Measurements from ENCODE around the gene SMIM24. TPM values are rescaled to one million over a fixed set of nuclear protein-coding genes. Genes with fewer than 3 reads are reported as not detected.
"Not testable (repeated sequence)": the region's sequence is repeated elsewhere in the genome, so short reads cannot be mapped to it uniquely, and the experiment has no call there.

Gene SMIM24
- total RNA-seq, 2 experiments from 2014 or later = 2.2 to 2.5 TPM

- Mint-ChIP-seq H3K27ac (no peak overlapping the region), H3K36me3 (peaks cover 2% of the 10 kb centered on the region), H3K4me3 (no peak overlapping the region), H3K27me3 (no peaks in the 10 kb centered on the region), H3K9me3 (no peaks in the 10 kb centered on the region), H3K4me1 (no peaks in the 10 kb centered on the region)
- DNase-seq = no peak
These were observed 20.3 kb downstream of the SMIM24 start for GRCh38 chr19:3459965-3460582.

- H3K27ac Mint-ChIP-seq = no peak overlapping the region
- H3K36me3 Mint-ChIP-seq = peaks cover 4% of the 10 kb centered on the region
- H3K9me3 Mint-ChIP-seq = no peaks in the 10 kb centered on the region
- H3K4me3 Mint-ChIP-seq = no peak overlapping the region
- no peak for DNase-seq
- no peaks in the 10 kb centered on the region for H3K4me1 Mint-ChIP-seq
- H3K27me3 Mint-ChIP-seq = no peaks in the 10 kb centered on the region
These were observed 21.0 kb downstream of the SMIM24 start for GRCh38 chr19:3459089-3459881.

- no peak for DNase-seq
- Mint-ChIP-seq H3K27me3 (no peaks in the 10 kb centered on the region), H3K27ac (no peak overlapping the region), H3K36me3 (peaks cover 4% of the 10 kb centered on the region), H3K4me3 (no peak overlapping the region), H3K4me1 (no peaks in the 10 kb centered on the region), H3K9me3 (no peaks in the 10 kb centered on the region)
These were observed 21.9 kb downstream of the SMIM24 start for GRCh38 chr19:3458229-3459088.

- H3K36me3 Mint-ChIP-seq = peaks cover 2% of the 10 kb centered on the region
- no peak overlapping the region for H3K4me3 Mint-ChIP-seq
- no peaks in the 10 kb centered on the region for H3K4me1 Mint-ChIP-seq
- no peak for DNase-seq
- no peak overlapping the region for H3K27ac Mint-ChIP-seq
- no peaks in the 10 kb centered on the region for H3K27me3 Mint-ChIP-seq
- H3K9me3 Mint-ChIP-seq = no peaks in the 10 kb centered on the region
These were observed 22.6 kb downstream of the SMIM24 start for GRCh38 chr19:3457528-3458228.

- no peaks in the 10 kb centered on the region for H3K9me3 Mint-ChIP-seq
- H3K27ac Mint-ChIP-seq = no peak overlapping the region
- H3K27me3 Mint-ChIP-seq = no peaks in the 10 kb centered on the region
- H3K36me3 Mint-ChIP-seq = peaks cover 1% of the 10 kb centered on the region
- no peaks in the 10 kb centered on the region for H3K4me1 Mint-ChIP-seq
- no peak overlapping the region for H3K4me3 Mint-ChIP-seq
- DNase-seq = no peak
These were observed 23.3 kb downstream of the SMIM24 start for GRCh38 chr19:3456925-3457527.

- H3K4me1 Mint-ChIP-seq = no peaks in the 10 kb centered on the region
These were observed 24.2 kb downstream of the SMIM24 start for GRCh38 chr19:3455960-3456601.

GRCh38 chr19:3455393-3455955 lies 24.9 kb downstream of the SMIM24 start:
- Mint-ChIP-seq H3K27me3 (no peaks in the 10 kb centered on the region), H3K4me3 (no peak overlapping the region), H3K9me3 (no peaks in the 10 kb centered on the region), H3K36me3 (peaks cover 3% of the 10 kb centered on the region), H3K27ac (no peak overlapping the region), H3K4me1 (no peaks in the 10 kb centered on the region)
- no peak for DNase-seq

More at GRCh38 chr19:3455960-3456601, 24.2 kb downstream of the SMIM24 start:
- no peak for DNase-seq
- Mint-ChIP-seq H3K4me3 (no peak overlapping the region), H3K27me3 (no peaks in the 10 kb centered on the region), H3K9me3 (no peaks in the 10 kb centered on the region), H3K36me3 (peaks cover 1% of the 10 kb centered on the region), H3K27ac (no peak overlapping the region)

- Mint-ChIP-seq H3K27ac (no peak overlapping the region), H3K9me3 (no peaks in the 10 kb centered on the region), H3K4me3 (no peak overlapping the region), H3K27me3 (no peaks in the 10 kb centered on the region), H3K36me3 (peaks cover 3% of the 10 kb centered on the region), H3K4me1 (no peaks in the 10 kb centered on the region)
- DNase-seq = no peak
These were observed 25.5 kb downstream of the SMIM24 start for GRCh38 chr19:3454656-3455392.

- Mint-ChIP-seq H3K9me3 (no peaks in the 10 kb centered on the region), H3K36me3 (peaks cover 3% of the 10 kb centered on the region), H3K4me1 (no peaks in the 10 kb centered on the region), H3K27ac (no peak overlapping the region), H3K4me3 (no peak overlapping the region), H3K27me3 (no peaks in the 10 kb centered on the region)
- no peak for DNase-seq
These were observed 26.5 kb downstream of the SMIM24 start for GRCh38 chr19:3453840-3454239.

- H3K9me3 Mint-ChIP-seq, H3K27ac Mint-ChIP-seq, H3K4me1 Mint-ChIP-seq, H3K4me3 Mint-ChIP-seq, H3K36me3 Mint-ChIP-seq, H3K27me3 Mint-ChIP-seq, DNase-seq: not testable (repeated sequence)
These were observed 27.4 kb downstream of the SMIM24 start for GRCh38 chr19:3452942-3453214.

GRCh38 chr19:3452171-3452941 lies 28.0 kb downstream of the SMIM24 start:
- no peak for DNase-seq
- no peaks in the 10 kb centered on the region for H3K9me3 Mint-ChIP-seq
- H3K27ac Mint-ChIP-seq = no peak overlapping the region
- no peak overlapping the region for H3K4me3 Mint-ChIP-seq
- H3K27me3 Mint-ChIP-seq = no peaks in the 10 kb centered on the region
- peaks cover 3% of the 10 kb centered on the region for H3K36me3 Mint-ChIP-seq
- H3K4me1 Mint-ChIP-seq = no peaks in the 10 kb centered on the region

GRCh38 chr19:3451451-3451866 lies 28.9 kb downstream of the SMIM24 start:
- no peak for DNase-seq
- Mint-ChIP-seq H3K4me1 (no peaks in the 10 kb centered on the region), H3K27ac (no peak overlapping the region), H3K9me3 (no peaks in the 10 kb centered on the region), H3K4me3 (no peak overlapping the region), H3K27me3 (no peaks in the 10 kb centered on the region), H3K36me3 (peaks cover 3% of the 10 kb centered on the region)

Measured in activated naive CD8-positive, alpha-beta T cell treated with anti-CD3 and anti-CD28 coated beads for 36 hours (primary cell).